Activated CD4-positive, alpha-beta T cell treated with anti-CD3 and anti-CD28 coated beads for 4 hours (primary cell): ENCODE results near the gene KMT2D.

Experiments
- DNase-seq, 2 donors: peaks; one replicate each; pipeline ENCODE4 v3.0.0-alpha.2; 2020

KMT2D gene

DNA sequence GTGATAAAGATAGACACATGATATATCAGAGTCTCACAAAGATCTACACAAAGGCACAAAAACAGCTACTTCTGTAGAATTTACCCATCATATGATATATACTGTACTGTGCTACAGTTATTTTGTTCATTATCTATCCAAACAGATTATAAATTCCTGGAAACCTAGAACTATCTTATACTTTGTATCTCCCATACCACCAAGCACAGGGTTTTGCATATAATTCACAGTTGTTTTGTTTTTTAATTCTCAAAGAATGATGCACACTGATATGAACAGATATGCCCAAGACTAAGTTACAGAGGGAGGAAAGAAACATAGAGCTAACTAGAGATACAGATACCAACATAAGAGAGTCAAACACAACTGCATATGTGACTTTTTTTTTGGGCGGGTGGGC, 45.4 kb downstream of the KMT2D start:
- no peak for DNase-seq

DNA sequence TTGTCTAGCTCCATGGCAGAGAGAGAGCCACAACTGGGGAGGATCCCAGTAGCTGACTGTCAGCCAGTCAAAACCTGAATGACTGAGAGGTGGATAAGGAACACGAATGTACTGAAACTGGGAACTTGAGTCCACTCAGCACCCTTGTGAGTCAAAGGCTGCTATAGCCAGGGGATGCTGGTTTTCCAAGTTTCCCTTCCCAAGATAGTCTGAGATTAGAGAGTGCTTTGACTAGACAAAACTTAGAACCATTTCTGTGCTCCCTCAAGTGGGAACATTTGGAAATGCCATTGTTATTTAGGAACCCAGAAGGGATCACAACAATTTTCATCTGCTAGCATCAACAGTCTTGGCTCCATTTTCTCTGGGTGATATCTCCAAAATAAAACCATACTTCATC, 46.0 kb downstream of the KMT2D start:
- no peak for DNase-seq

DNA sequence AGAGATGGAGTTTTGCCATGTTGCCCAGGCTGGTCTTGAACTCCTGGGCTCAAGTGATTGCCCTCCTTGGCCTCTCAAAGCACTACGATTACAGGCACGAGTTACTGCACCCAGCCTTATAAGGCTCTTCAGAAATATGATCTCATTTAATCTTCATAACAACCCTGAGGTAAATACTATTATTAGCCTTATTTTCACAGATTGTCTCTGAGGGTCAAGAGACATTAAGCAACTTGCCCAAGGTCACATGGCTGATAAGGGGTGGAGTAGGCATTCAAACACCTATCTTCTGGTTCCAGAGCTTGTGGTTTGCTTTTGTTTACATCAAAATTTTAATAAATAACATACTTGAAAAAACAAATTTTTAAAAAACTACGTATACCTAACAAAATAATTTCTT, 47.2 kb downstream of the KMT2D start:
- DNase-seq: no peak

DNA sequence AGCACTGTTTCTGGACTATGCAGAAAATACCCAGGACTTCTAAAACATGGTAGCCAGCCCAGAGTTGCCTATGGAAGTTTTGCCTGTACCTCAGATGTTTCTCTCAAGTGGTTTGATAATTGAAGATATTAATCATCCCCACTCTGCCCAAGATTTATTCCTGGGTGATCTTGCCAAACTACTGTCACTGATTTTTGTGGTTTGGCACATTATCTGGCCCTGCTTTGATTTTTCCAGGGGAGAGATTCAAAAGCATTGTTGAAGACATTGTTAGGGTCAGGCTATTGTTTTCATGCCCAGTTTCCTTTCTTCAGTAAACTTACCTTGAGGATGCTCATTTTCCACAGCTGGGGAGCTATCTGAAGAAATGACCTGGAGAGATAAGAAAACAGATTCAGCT, 47.9 kb downstream of the KMT2D start:
- no peak for DNase-seq
